Measurements from ENCODE around the gene TCN2.

DNA sequence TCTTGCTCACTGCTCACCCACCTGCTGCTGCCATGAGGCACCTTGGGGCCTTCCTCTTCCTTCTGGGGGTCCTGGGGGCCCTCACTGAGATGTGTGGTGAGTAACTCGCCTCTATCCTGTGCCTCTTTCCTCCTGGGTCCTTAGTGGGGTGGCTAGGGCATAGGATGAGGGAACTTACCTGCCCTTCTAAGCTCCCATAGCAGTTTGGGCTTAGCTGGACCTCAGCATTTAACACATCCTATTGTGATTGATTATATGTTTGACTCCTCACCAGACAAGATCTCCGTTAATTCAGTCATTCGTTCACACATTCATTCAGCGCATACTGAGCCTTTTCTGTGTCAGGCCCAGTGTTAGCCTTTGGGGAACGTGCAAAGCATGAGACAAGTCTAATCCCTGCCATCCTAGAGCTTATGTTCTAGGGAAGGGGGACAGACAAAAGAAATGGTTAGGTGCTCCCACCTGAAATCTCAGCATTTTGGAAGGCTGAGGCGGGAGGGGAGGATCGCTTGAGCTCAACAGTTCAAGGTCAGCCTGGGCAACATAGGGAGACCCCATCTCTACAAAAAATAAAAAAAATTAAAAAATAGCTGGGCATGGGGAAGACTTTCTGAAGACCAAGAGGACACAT lies 441 bp downstream of the TCN2 start:
- TF ChIP-seq, protein P1, sequence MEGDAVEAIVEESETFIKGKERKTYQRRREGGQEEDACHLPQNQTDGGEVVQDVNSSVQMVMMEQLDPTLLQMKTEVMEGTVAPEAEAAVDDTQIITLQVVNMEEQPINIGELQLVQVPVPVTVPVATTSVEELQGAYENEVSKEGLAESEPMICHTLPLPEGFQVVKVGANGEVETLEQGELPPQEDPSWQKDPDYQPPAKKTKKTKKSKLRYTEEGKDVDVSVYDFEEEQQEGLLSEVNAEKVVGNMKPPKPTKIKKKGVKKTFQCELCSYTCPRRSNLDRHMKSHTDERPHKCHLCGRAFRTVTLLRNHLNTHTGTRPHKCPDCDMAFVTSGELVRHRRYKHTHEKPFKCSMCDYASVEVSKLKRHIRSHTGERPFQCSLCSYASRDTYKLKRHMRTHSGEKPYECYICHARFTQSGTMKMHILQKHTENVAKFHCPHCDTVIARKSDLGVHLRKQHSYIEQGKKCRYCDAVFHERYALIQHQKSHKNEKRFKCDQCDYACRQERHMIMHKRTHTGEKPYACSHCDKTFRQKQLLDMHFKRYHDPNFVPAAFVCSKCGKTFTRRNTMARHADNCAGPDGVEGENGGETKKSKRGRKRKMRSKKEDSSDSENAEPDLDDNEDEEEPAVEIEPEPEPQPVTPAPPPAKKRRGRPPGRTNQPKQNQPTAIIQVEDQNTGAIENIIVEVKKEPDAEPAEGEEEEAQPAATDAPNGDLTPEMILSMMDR (IDR thresholded peaks at IDR 0.05; ENCODE audit: insufficient read depth, low read length): no peak
- TF ChIP-seq, protein P2, sequence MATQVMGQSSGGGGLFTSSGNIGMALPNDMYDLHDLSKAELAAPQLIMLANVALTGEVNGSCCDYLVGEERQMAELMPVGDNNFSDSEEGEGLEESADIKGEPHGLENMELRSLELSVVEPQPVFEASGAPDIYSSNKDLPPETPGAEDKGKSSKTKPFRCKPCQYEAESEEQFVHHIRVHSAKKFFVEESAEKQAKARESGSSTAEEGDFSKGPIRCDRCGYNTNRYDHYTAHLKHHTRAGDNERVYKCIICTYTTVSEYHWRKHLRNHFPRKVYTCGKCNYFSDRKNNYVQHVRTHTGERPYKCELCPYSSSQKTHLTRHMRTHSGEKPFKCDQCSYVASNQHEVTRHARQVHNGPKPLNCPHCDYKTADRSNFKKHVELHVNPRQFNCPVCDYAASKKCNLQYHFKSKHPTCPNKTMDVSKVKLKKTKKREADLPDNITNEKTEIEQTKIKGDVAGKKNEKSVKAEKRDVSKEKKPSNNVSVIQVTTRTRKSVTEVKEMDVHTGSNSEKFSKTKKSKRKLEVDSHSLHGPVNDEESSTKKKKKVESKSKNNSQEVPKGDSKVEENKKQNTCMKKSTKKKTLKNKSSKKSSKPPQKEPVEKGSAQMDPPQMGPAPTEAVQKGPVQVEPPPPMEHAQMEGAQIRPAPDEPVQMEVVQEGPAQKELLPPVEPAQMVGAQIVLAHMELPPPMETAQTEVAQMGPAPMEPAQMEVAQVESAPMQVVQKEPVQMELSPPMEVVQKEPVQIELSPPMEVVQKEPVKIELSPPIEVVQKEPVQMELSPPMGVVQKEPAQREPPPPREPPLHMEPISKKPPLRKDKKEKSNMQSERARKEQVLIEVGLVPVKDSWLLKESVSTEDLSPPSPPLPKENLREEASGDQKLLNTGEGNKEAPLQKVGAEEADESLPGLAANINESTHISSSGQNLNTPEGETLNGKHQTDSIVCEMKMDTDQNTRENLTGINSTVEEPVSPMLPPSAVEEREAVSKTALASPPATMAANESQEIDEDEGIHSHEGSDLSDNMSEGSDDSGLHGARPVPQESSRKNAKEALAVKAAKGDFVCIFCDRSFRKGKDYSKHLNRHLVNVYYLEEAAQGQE (IDR thresholded peaks at IDR 0.05; ENCODE audit: insufficient replicate concordance, low read depth): no peak
- no peak for TF ChIP-seq POLR2AphosphoS5 (IDR thresholded peaks at IDR 0.05; ENCODE audit: low read depth)
- TF ChIP-seq GABPA (IDR thresholded peaks at IDR 0.05; ENCODE audit: low read depth): no peak
- TF ChIP-seq SPI1 (IDR thresholded peaks at IDR 0.05; ENCODE audit: borderline replicate concordance, low read depth): no peak
